GM18526 (cell line): Measurements from ENCODE around the gene SNRK.

Experiments used
- POLR2A ChIP-seq: IDR thresholded peaks from 3 replicates; pipeline ENCODE4 v1.6.1; 2011; ENCODE audit not compliant: insufficient read length; ENCODE audit errors: extremely low read depth

Gene SNRK

GRCh38 chr3:43347774-43348173 lies 61.4 kb downstream of the SNRK start:
- no peak for TF ChIP-seq POLR2A

GRCh38 chr3:43348350-43348749 lies 62.0 kb downstream of the SNRK start:
- no peak for TF ChIP-seq POLR2A

- TF ChIP-seq POLR2A = no peak
Observed at GRCh38 chr3:43348852-43349574, 62.7 kb downstream of the SNRK start.

- TF ChIP-seq POLR2A = no peak
Observed at GRCh38 chr3:43349716-43350115, 63.4 kb downstream of the SNRK start.

- TF ChIP-seq POLR2A = no peak
Observed at GRCh38 chr3:43353393-43353792, 67.1 kb downstream of the SNRK start.

- no peak for TF ChIP-seq POLR2A
Observed at GRCh38 chr3:43353923-43354670, 67.8 kb downstream of the SNRK start.

GRCh38 chr3:43361077-43361476 lies 74.7 kb downstream of the SNRK start:
- no peak for TF ChIP-seq POLR2A

- no peak for TF ChIP-seq POLR2A
Observed at GRCh38 chr3:43362183-43362582, 75.8 kb downstream of the SNRK start.

- TF ChIP-seq POLR2A = no peak
Observed at GRCh38 chr3:43362961-43363360, 76.6 kb downstream of the SNRK start.

- TF ChIP-seq POLR2A = no peak
Observed at GRCh38 chr3:43363621-43364266, 77.4 kb downstream of the SNRK start.

- TF ChIP-seq POLR2A = no peak
Observed at GRCh38 chr3:43364494-43364893, 78.2 kb downstream of the SNRK start.

- TF ChIP-seq POLR2A = no peak
Observed at GRCh38 chr3:43364926-43365325, 78.6 kb downstream of the SNRK start.

- TF ChIP-seq POLR2A = no peak
Observed at GRCh38 chr3:43365601-43366305, 79.4 kb downstream of the SNRK start.

GRCh38 chr3:43366481-43366880 lies 80.1 kb downstream of the SNRK start:
- no peak for TF ChIP-seq POLR2A

GRCh38 chr3:43366885-43367284 lies 80.5 kb downstream of the SNRK start:
- TF ChIP-seq POLR2A = no peak
